Smooth muscle cell (in vitro differentiated cells): ENCODE results near the gene DERL3. TPM values are rescaled to one million over a fixed set of nuclear protein-coding genes. Genes with fewer than 3 reads are reported as not detected.
"Not testable (repeated sequence)": the region's sequence is repeated elsewhere in the genome, so short reads cannot be mapped to it uniquely, and the experiment has no call there.

Experiments used
- DNase-seq: peaks from one replicate; lab custom pipeline; 2025; ENCODE audit not compliant: unreplicated experiment; lab: John Stamatoyannopoulos, UW
- H2AFZ ChIP-seq: fragments of 200-600 bp; sonication (generic); 2 replicates; pipeline ENCODE4 v1.6.0; 2016; ENCODE audit warnings: antibody characterized with exemption, low read depth, mild to moderate bottlenecking
- H3F3A ChIP-seq: fragments of 200-600 bp; sonication (generic); 2 replicates; pipeline ENCODE4 v1.6.0; 2017; ENCODE audit warnings: antibody characterized with exemption, low read depth
- H3K27ac ChIP-seq: fragments of 200-600 bp; sonication (generic); 2 replicates; pipeline ENCODE4 v1.5.1; 2016; ENCODE audit warnings: low read depth, mild to moderate bottlenecking
- H3K27me3 ChIP-seq: fragments of 200-600 bp; sonication (generic); 2 replicates; pipeline ENCODE4 v1.6.1; 2016; ENCODE audit warnings: low read depth, mild to moderate bottlenecking
- H3K36me3 ChIP-seq: fragments of 200-600 bp; sonication (generic); 2 replicates; pipeline ENCODE4 v1.5.1; 2016; ENCODE audit warnings: low read depth
- H3K4me1 ChIP-seq: fragments of 200-600 bp; sonication (generic); 2 replicates; pipeline ENCODE4 v1.5.1; 2016; ENCODE audit warnings: low read depth
- H3K4me2 ChIP-seq: fragments of 200-600 bp; sonication (generic); 2 replicates; pipeline ENCODE4 v1.6.0; 2016; ENCODE audit warnings: mild to moderate bottlenecking
- H3K4me3 ChIP-seq: fragments of 200-600 bp; sonication (generic); 2 replicates; pipeline ENCODE4 v1.5.1; 2016; ENCODE audit warnings: mild to moderate bottlenecking
- H3K79me2 ChIP-seq: fragments of 200-600 bp; sonication (generic); 2 replicates; pipeline ENCODE4 v1.6.0; 2016; ENCODE audit warnings: low read depth, mild to moderate bottlenecking
- H3K9ac ChIP-seq: fragments of 200-600 bp; sonication (generic); 2 replicates; pipeline ENCODE4 v1.6.0; 2016; ENCODE audit warnings: low read depth
- H3K9me3 ChIP-seq: fragments of 200-600 bp; sonication (generic); replicated peaks from 2 replicates; pipeline ENCODE4 v1.5.1; 2016; ENCODE audit warnings: low read depth
- H4K20me1 ChIP-seq: fragments of 200-600 bp; sonication (generic); 2 replicates; pipeline ENCODE4 v1.6.0; 2016; ENCODE audit warnings: low read depth
- CTCF ChIP-seq: fragments of 200-600 bp; sonication (generic); IDR thresholded peaks from 2 replicates; pipeline ENCODE4 v1.5.1; 2017; ENCODE audit warnings: borderline replicate concordance, mild to moderate bottlenecking, antibody characterized with exemption; ENCODE audit not compliant: insufficient read depth, poor library complexity, severe bottlenecking
- WGBS: methylation state at CpG from one replicate; pipeline ENCODE4 v1.1.7; 2016; ENCODE audit warnings: low lambda C conversion rate; 5-methylcytosine and 5-hydroxymethylcytosine counted together
- polyA plus RNA-seq: library from polyadenylated mRNA; unstranded; fragments of >200 nt; fragmentation: Nextera tagmentation; extraction: Ambion mirVana; gene quantifications from 2 replicates; pipeline ENCODE4 v1.2.1, GENCODE V29; 2016
- total RNA-seq: library from RNA; depleted of rRNA; stranded (reverse); fragments of >200 nt; gene quantifications from 2 replicates; pipeline ENCODE4 v1.2.3, GENCODE V29; 2014

Gene DERL3
- total and polyA plus RNA-seq, 2 experiments from 2014 or later = 0.63 to 4.2 TPM

DNA sequence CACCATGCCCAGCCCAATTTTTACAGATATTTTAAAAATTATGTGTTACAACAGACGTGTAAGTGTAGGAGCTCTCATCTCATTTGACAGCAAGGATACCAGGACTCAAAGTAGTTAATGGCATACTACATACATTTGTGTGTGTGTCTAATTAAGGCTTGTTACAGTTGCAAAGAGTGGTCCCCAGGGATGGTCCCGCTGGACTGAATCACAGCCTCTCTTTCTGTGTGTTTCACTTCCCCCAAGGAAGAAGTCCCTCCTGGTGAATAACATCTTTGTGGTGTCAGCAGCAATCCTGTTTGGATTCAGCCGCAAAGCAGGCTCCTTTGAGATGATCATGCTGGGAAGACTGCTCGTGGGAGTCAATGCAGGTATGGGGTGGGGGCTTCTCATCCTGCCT lies 36.1 kb upstream of the DERL3 start:
- Histone ChIP-seq H4K20me1 (no peaks in the 10 kb centered on the region), H2AFZ (no peak overlapping the region), H3K36me3 (peaks cover 3% of the 10 kb centered on the region), H3K27ac (no peak overlapping the region), H3K27me3 (no peaks in the 10 kb centered on the region), H3K9me3 (no peaks in the 10 kb centered on the region), H3K4me2 (no peak overlapping the region), H3K79me2 (no peaks in the 10 kb centered on the region), H3F3A (no peaks in the 10 kb centered on the region), H3K4me3 (no peak overlapping the region), H3K9ac (no peak overlapping the region), H3K4me1 (no peaks in the 10 kb centered on the region)
- no peak for TF ChIP-seq CTCF
- 90% methylated on average over 4 of the region's 4 CpGs for WGBS
- DNase-seq = no peak

- TF ChIP-seq CTCF = no peak
- Histone ChIP-seq H3K4me3 (no peak overlapping the region), H3K9ac (no peak overlapping the region), H3K79me2 (no peaks in the 10 kb centered on the region), H2AFZ (no peak overlapping the region), H3K4me1 (no peaks in the 10 kb centered on the region), H3F3A (no peaks in the 10 kb centered on the region), H3K27ac (no peak overlapping the region), H3K9me3 (no peaks in the 10 kb centered on the region), H4K20me1 (no peaks in the 10 kb centered on the region), H3K27me3 (no peaks in the 10 kb centered on the region), H3K4me2 (no peak overlapping the region), H3K36me3 (no peaks in the 10 kb centered on the region)
- no peak for DNase-seq
- 96% methylated on average over 4 of the region's 4 CpGs for WGBS
Measured at GRCh38 chr22:23868580-23868979, 29.8 kb upstream of the DERL3 start.

GRCh38 chr22:23864499-23865154 lies 25.8 kb upstream of the DERL3 start:
- H3K27me3 ChIP-seq, DNase-seq, H3K9ac ChIP-seq, H3K4me2 ChIP-seq, H4K20me1 ChIP-seq, H2AFZ ChIP-seq, H3K4me1 ChIP-seq, H3K27ac ChIP-seq, H3K9me3 ChIP-seq, H3F3A ChIP-seq, H3K36me3 ChIP-seq, H3K4me3 ChIP-seq, H3K79me2 ChIP-seq: not testable (repeated sequence)
- 96% methylated on average over 11 of the region's 11 CpGs for WGBS

DNA sequence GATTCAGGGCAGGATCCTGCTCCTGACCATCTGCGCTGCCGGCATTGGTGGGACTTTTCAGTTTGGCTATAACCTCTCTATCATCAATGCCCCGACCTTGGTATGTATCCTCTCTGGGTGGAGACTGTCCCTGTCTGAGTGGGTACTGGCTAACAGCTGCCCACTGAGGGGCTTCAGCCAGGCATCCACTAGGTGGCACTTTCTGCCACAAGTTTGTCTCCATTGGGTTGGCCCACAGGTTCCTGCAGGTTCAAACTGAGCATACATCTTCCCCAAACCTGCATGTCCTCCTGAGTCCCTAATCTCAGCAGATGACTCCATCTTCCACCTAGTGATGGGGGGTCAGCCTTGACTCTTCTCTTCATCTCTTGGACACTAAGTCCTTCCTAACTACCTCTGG lies 23.3 kb upstream of the DERL3 start:
- H3K4me2 ChIP-seq = no peak overlapping the region
- no peaks in the 10 kb centered on the region for H3K79me2 ChIP-seq
- H3K27ac ChIP-seq = no peak overlapping the region
- no peaks in the 10 kb centered on the region for H3K36me3 ChIP-seq
- H3K4me3 ChIP-seq = no peak overlapping the region
- H3K9me3 ChIP-seq = no peaks in the 10 kb centered on the region
- WGBS = 91% methylated on average over 3 of the region's 3 CpGs
- TF ChIP-seq CTCF = peak; percentile 23
- H3F3A ChIP-seq = no peaks in the 10 kb centered on the region
- no peak overlapping the region for H3K9ac ChIP-seq
- H4K20me1 ChIP-seq = no peaks in the 10 kb centered on the region
- H2AFZ ChIP-seq = no peak overlapping the region
- no peak for DNase-seq
- no peaks in the 10 kb centered on the region for H3K27me3 ChIP-seq
- peaks cover 7% of the 10 kb centered on the region for H3K4me1 ChIP-seq

DNA sequence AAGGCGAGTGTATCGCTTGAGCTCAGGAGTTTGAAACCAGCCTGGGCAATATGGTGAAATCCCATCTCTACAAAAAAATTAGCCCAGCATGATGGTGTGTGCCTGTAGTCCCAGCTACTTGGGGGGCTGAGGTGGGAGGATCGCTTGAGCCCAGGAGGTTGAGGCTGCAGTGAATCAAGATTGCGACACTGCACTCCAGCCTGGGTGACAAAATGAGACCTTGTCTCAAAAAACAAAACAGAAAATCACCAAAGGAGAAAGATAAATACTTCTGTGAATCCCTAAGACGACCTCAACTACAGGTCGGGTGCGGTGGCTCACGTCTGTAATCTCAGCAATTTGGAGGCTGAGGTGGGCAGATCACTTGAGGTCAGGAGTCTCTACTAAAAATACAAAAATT lies 21.4 kb upstream of the DERL3 start:
- H3K9ac ChIP-seq, H3K79me2 ChIP-seq, H2AFZ ChIP-seq, H3K36me3 ChIP-seq, H3K4me1 ChIP-seq, H3K4me2 ChIP-seq, H3F3A ChIP-seq, H4K20me1 ChIP-seq, H3K9me3 ChIP-seq, H3K4me3 ChIP-seq, H3K27ac ChIP-seq, DNase-seq, H3K27me3 ChIP-seq: not testable (repeated sequence)
- 88% methylated on average over 8 of the region's 8 CpGs for WGBS
